PC-3 (cell line): Measurements from ENCODE around the gene ANKRD23.

Experiments
- CTCF ChIP-seq: fragments of 300-600 bp; sonication (generic); conservative IDR thresholded peaks from 2 replicates; pipeline ENCODE4 v1.5.1; 2017; ENCODE audit warnings: antibody characterized with exemption, low read depth, mild to moderate bottlenecking, low read length
- EZH2phosphoT487 ChIP-seq: fragments of 300-600 bp; sonication (generic); IDR thresholded peaks from 2 replicates; pipeline ENCODE4 v1.6.1; 2018; ENCODE audit warnings: mild to moderate bottlenecking, antibody characterized with exemption, low read length, borderline replicate concordance

- TF ChIP-seq CTCF = no peak
- TF ChIP-seq EZH2phosphoT487 = no peak
Observed at GRCh38 chr2:96856776-96857666, 13.2 kb upstream of the ANKRD23 start.
